Measurements from ENCODE around the gene PPIL6. TPM values are rescaled to one million over a fixed set of nuclear protein-coding genes. Genes with fewer than 3 reads are reported as not detected.

The PPIL6 gene
- total and polyA plus RNA-seq, 4 donors = 0.17 to 0.51 (median 0.30) TPM

- DNase-seq (ENCODE audit: low spot score) = no peak
- TF ChIP-seq SP1 (IDR thresholded peaks at IDR 0.05) (no peak), HNF4A (conservative IDR thresholded peaks at IDR 0.05) (no peak), ATF3 (IDR thresholded peaks at IDR 0.05) (no peak), REST (IDR thresholded peaks at IDR 0.05) (no peak), CTCF (IDR thresholded peaks at IDR 0.05; ENCODE audit: low read depth, low read length, missing input control) (no peak), JUND (IDR thresholded peaks at IDR 0.05) (no peak), GABPA (IDR thresholded peaks at IDR 0.05 in 1 of 2, conservative IDR thresholded peaks at IDR 0.05 in 1 of 2) (no peak), HNF4G (IDR thresholded peaks at IDR 0.05) (no peak), FOXA2 (IDR thresholded peaks at IDR 0.05) (no peak), RAD21 (IDR thresholded peaks at IDR 0.05) (no peak), RXRA (IDR thresholded peaks at IDR 0.05) (no peak), MAX (IDR thresholded peaks at IDR 0.05) (no peak), FOXA1 (IDR thresholded peaks at IDR 0.05) (no peak), YY1 (IDR thresholded peaks at IDR 0.05) (no peak), TAF1 (conservative IDR thresholded peaks at IDR 0.05) (no peak), EGR1 (IDR thresholded peaks at IDR 0.05; ENCODE audit: low read depth in 2 of 2) (no peak), ZBTB33 (IDR thresholded peaks at IDR 0.05) (no peak)
- Histone ChIP-seq H3K9me3 (ENCODE audit: control insufficient read depth in 4 of 4, low read length in 3 of 4) (no peaks in the 10 kb centered on the region), H3K36me3 (ENCODE audit: control insufficient read depth in 4 of 4, insufficient read depth in 3 of 4, low read depth in 1 of 4, low read length in 3 of 4) (no peaks in the 10 kb centered on the region), H3K27ac (ENCODE audit: low read depth in 1 of 2, low read length in 2 of 2) (no peak overlapping the region), H3K4me3 (ENCODE audit: low read depth in 1 of 3, low read length in 3 of 3) (no peak overlapping the region), H3K9ac (ENCODE audit: low read depth in 1 of 2, low read length in 2 of 2) (no peak overlapping the region), H3K4me1 (ENCODE audit: control insufficient read depth in 4 of 4, insufficient read depth in 4 of 4, low read length in 3 of 4) (no peaks in the 10 kb centered on the region), H3K27me3 (ENCODE audit: control insufficient read depth in 4 of 4, insufficient read depth in 4 of 4, low read length in 3 of 4) (no peaks in the 10 kb centered on the region)
- WGBS = 83% methylated on average over 4 of the region's 4 CpGs
These were observed 34.2 kb downstream of the PPIL6 start for GRCh38 chr6:109406196-109406595.

- no peak for DNase-seq (ENCODE audit: low spot score)
- 76% methylated on average over 4 of the region's 4 CpGs for WGBS
These were observed 43.4 kb downstream of the PPIL6 start for GRCh38 chr6:109397020-109397419.

More at GRCh38 chr6:109397020-109397419, 43.4 kb downstream of the PPIL6 start:
- Histone ChIP-seq H3K27ac (ENCODE audit: low read depth in 1 of 2, low read length in 2 of 2) (no peak overlapping the region), H3K27me3 (ENCODE audit: control insufficient read depth in 4 of 4, insufficient read depth in 4 of 4, low read length in 3 of 4) (no peaks in the 10 kb centered on the region), H3K9ac (ENCODE audit: low read depth in 1 of 2, low read length in 2 of 2) (no peak overlapping the region), H3K4me1 (ENCODE audit: control insufficient read depth in 4 of 4, insufficient read depth in 4 of 4, low read length in 3 of 4) (no peaks in the 10 kb centered on the region), H3K36me3 (ENCODE audit: control insufficient read depth in 4 of 4, insufficient read depth in 3 of 4, low read depth in 1 of 4, low read length in 3 of 4) (no peaks in the 10 kb centered on the region), H3K9me3 (ENCODE audit: control insufficient read depth in 4 of 4, low read length in 3 of 4) (no peaks in the 10 kb centered on the region), H3K4me3 (ENCODE audit: low read depth in 1 of 3, low read length in 3 of 3) (no peak overlapping the region)
- TF ChIP-seq JUND (IDR thresholded peaks at IDR 0.05) (no peak), RAD21 (IDR thresholded peaks at IDR 0.05) (peak; percentile 81 to 83), FOXA2 (IDR thresholded peaks at IDR 0.05) (no peak), HNF4A (conservative IDR thresholded peaks at IDR 0.05) (no peak), CTCF (IDR thresholded peaks at IDR 0.05; ENCODE audit: low read depth, low read length, missing input control) (peak; percentile 44), SP1 (IDR thresholded peaks at IDR 0.05) (no peak), GABPA (IDR thresholded peaks at IDR 0.05 in 1 of 2, conservative IDR thresholded peaks at IDR 0.05 in 1 of 2) (no peak)
